GM12873 (cell line): ENCODE measurements around the gene KCNH1.

Experiments
- TF ChIP-seq, protein P1 (sequence below): IDR thresholded peaks from 2 replicates; pipeline ENCODE4 v1.5.1; 2012; ENCODE audit warnings: low read depth, mild to moderate bottlenecking, moderate library complexity, low read length, control low read depth; ENCODE audit not compliant: insufficient read depth; ENCODE audit errors: missing control alignments

KCNH1 gene

DNA sequence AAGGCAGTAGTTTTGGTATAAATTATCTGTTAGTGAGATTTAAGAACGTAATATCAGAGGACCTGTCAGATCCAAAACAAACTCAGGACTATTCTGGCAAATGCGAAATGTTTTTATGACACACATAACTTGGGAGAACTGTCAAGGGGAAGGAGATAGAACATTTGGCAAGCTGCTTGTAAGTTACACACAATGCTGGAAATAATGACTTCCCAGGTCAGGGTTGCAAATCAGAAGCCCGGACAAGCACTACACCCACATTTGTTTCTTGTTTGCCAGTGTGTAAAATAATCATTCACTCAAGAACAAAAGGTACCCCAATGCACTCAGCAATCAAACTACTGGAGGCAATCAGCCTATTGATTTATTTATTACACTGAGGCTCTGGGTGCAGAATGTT lies 354.7 kb downstream of the KCNH1 start:
- TF ChIP-seq, protein P1, sequence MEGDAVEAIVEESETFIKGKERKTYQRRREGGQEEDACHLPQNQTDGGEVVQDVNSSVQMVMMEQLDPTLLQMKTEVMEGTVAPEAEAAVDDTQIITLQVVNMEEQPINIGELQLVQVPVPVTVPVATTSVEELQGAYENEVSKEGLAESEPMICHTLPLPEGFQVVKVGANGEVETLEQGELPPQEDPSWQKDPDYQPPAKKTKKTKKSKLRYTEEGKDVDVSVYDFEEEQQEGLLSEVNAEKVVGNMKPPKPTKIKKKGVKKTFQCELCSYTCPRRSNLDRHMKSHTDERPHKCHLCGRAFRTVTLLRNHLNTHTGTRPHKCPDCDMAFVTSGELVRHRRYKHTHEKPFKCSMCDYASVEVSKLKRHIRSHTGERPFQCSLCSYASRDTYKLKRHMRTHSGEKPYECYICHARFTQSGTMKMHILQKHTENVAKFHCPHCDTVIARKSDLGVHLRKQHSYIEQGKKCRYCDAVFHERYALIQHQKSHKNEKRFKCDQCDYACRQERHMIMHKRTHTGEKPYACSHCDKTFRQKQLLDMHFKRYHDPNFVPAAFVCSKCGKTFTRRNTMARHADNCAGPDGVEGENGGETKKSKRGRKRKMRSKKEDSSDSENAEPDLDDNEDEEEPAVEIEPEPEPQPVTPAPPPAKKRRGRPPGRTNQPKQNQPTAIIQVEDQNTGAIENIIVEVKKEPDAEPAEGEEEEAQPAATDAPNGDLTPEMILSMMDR, result no peak

DNA sequence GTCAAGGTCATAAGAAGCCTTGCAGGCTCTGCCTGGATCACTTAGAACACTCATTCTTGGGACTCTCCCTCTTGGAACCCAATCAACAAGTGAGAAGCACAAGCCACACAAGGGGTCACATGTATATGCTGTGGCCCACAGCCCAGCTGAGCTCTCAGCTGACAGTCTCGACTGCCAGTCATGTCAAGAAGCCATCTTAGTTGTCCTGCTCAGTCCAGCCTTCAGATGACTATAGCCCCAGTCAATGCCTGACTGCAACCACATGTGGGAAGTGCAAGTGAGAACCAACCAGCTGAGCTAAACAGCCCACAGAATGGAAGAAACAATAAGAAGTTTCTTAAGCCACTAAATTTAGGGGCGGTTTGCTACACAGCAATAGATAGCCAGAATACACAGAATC lies 356.0 kb downstream of the KCNH1 start:
- TF ChIP-seq, protein P1, result no peak

DNA sequence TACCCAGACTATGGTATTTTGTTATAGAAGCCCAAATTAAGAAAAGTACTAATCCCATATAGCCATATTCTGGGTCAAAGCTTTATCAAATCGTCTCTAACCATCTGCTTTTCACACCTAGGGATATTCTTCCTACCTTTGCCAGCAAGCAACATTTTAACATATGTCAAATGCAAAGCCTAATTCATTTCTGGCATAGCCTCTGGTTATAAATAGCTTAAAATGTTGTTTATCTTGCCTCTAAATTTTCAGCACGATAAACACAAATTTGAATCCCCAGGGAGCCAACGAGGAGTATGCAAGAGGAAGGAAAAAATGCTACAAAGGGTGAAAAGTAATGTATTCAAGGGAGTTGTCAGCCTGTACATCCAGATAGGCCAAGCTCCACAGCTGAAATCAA lies 357.2 kb downstream of the KCNH1 start:
- TF ChIP-seq, protein P1, result no peak

DNA sequence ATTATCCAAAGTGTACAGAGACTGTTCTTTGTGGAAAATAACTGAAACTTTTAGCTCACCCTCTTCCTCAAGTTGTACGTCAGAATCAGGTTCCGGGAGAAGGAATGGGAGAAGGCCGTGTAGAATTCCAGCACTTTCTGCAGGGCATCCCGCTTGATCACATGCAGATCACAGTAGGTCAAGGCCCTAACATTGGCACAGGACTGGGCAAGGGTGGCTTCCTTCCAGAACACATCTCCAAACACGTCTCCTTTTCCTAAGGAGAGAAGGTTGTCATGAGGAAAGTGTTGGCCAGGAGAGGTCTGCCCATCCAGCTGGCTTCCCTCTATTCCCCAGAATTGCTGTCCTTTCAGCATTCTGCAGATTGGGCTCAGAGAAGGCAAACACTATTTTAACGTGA lies 358.7 kb downstream of the KCNH1 start:
- TF ChIP-seq, protein P1, result no peak

DNA sequence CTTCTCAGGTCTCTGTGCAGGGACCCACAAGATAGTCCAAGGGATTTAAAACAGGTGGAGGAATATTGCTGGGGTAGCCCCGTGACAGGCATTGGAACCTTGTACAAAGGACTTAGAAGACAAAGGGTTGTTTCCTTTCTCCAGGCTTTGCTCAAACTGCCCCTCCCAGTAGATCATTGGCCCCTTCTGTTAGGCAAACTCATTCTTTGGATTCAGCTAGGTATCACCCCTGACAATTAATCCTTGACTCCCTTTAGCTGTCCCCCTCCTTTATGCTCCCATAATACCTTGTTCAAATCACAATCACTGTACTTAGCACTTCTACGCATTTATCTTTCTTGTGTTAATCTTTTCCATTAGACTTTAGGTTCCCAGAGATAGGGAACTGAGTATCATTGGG lies 360.5 kb downstream of the KCNH1 start:
- TF ChIP-seq, protein P1, result no peak

DNA sequence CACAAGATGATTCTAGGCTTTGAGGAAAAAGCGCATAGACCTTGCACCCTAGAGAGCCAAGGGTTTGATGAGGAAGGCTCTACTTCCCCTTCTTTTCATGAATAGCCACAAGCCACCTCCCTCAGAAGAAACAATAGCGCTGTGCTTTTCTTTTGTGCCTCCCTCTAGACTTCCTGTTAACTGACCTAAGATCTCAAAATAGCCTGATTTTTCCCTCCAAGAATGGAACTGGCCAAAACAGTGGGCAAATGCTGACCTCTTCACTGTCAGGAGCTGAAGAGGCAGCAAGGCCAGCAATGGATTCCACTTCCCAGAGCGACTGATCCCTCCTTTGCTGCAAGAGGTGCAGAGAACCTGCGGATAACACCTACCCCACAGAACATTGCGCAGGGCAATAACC lies 362.8 kb downstream of the KCNH1 start:
- TF ChIP-seq, protein P1, result no peak

DNA sequence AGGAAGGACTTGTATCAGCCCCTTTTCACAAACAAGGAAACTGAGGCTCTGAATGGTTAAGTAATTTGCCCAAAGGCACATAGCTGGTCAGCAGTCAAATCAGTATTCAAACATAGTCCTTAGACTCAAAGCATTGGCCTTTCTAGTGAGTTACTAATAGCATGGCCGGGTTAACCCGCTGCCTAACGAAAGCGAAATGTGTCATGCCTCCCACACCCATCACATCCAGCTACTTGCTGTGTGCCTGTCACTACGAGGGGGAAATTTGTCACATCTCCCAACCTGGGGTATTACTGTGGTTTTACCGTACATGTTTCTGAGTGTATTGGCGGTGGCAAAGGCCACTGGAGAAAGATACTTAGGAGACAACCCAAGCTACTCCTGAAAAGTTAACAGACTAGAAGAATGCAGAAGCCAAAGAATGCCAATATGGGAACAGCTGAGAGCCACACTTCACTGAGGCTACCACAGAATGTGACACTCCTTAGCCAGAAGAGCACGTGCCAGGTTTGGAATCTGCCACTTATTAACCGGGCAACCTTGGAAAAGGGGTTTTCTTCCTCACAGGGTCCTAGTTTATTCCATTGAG lies 363.5 kb downstream of the KCNH1 start:
- TF ChIP-seq, protein P1, result no peak
